HT-29 (cell line): ENCODE measurements around the gene EIF1B. TPM values are rescaled to one million over a fixed set of nuclear protein-coding genes. Genes with fewer than 3 reads are reported as not detected.

Source experiments
- DNase-seq: peaks from one replicate; pipeline ENCODE4 v3.0.0-alpha.2; 2015; ENCODE audit warnings: low spot score
- total RNA-seq: library from RNA; depleted of rRNA; stranded (reverse); fragments of >200 nt; shearing (Covaris generic); gene quantifications from 2 replicates; pipeline ENCODE4 v1.2.3, GENCODE V29; 2014

EIF1B gene
- total RNA-seq, 1 experiment from 2014 or later: 2.9 TPM

DNA sequence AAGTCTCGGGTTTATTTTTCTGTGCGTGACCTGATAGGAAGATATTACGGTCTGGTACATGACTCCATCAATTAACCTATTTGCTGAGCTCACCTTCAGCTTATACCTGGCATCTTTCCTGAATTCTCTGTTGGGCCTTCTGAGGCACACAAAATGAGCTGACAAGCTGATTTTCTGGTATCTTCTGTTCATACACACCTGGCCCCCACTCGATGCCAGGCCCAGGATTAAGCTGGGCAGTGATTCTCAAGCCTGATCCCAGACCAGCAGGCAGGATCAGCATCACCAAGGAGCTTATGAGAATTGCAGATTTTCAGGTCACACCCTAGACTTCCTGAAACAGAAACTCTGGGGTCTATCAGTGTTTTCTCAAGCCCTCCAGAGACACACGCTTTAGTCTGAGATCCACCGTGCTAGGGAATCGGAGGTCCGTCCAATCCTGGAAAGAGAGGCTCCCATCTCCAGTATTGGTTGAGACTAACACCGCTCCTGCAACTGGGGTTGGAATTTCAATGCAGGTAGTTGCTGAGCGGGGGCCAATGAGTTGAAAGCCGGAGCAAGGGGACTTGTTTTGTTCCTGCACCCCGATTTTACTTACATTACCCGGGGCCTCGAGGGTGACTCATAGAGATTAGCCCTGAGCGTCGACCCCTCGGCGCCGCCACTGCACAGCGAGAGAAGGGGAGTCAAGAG lies 636 bp upstream of the EIF1B start:
- no peak for DNase-seq

DNA sequence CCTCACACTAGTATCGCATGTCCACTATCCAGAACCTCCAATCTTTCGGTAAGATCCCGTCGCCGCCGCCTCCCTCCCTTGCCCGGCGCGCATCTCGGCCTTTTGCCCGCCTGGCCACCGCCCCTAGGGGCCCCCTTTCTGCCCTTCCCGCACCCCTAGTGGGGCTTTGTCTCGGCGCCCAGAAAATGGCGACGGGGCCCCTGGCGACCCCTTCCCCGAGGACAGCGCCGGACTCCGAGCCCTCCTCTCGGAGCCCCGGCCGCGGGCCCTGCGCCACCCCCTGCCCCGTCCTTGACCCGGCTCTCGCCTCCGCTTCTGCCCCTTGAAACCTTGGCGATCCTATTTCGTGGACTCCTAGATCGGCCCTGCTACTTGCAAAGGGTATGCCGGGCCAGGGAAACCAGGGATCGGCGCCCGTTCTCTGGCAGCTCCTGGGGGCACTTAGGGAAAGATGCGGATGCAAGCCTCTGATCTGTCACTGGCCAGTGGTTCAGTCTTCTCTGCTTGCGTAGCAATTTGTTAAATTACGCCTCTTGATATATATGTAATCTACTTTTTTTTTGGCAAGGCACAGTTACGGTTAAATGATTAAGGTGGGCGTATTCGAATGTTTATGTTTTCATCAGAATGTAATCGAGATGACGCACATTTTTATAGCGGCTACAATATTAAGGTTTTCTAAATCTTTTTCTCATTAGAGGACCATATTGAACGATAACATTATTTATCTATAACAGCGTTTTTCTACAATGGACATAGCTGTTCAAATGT lies 603 bp downstream of the EIF1B start:
- DNase-seq: peak; percentile 8

DNA sequence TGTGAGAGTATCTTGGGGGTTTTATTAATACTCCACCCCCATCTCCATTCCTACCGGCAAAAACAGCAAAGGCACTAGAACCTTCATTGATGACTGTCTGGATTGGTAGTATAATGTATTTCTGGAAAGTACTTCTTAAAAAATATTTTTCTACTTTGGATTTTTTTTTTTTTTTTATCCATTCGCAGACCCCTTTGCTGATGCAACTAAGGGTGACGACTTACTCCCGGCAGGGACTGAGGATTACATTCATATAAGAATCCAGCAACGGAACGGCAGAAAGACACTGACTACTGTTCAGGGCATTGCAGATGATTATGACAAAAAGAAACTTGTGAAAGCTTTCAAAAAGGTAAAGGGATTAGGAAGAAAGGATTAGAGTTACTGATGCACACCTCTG lies 1.2 kb downstream of the EIF1B start:
- DNase-seq: no peak

DNA sequence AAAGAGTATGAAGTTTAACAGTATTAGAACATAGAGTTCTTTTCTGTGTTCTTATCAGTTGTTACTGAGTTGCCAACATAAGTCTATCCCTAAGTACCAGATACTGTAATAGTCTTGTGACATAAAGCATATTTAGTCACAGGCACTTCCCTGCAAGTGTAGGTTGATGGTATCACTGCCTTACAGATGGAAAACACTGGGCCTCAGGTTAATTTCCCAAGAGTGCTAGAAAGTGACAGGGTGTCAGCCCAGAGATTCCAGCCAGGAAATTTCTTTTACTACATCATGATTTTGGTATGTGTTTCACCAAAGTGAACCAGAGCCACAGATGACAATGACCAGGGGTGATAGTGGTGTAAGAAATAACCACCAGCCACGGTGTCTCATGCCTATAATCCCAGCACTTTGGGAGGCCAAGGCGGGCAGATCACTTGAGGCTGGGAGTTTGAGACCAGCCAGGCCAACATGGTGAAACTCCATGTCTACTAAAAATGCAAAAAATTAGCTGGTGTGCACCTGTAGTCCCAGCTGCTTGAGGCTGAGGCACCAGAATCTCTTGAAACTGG lies 3.2 kb downstream of the EIF1B start:
- DNase-seq: no peak

- DNase-seq: peak; percentile 32
These were observed 4.7 kb downstream of the EIF1B start for GRCh38 chr3:40313975-40314860.

DNA sequence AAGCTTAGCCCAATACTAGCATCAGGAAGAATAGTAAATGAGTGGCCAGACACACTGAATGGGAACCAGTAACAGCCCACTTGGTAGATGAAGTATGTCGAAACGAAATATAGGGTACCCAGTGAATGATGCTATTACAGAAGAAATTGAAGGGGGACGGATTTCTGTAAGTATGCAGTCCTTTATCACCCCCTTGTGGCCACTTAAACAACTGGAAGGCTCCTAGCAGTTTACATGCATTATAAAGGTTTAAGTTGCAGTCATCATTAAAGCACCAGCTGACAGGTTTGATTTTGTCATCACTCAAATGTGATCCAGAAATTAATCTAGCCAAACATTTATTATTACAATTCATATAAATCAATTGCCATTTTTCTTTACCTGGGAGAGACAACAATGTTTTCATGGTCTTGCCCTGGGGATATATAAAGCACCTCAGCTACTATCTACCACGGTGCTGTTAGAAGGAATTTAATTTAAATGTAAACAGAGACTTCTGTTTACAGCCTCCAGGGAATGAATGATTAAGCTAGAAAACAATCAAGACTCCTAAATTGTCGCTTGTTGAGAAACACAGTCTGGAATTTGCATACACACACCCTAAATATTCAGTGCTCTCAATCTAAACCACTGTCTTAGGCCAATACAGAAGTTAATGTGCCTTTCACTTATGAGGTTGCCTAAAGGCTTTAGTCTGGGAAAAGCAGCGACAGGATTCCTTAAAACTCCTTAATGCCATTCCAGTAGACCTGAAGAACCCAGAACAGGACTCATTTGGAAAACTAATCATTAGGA lies 7.8 kb downstream of the EIF1B start:
- DNase-seq: peak; percentile 58

DNA sequence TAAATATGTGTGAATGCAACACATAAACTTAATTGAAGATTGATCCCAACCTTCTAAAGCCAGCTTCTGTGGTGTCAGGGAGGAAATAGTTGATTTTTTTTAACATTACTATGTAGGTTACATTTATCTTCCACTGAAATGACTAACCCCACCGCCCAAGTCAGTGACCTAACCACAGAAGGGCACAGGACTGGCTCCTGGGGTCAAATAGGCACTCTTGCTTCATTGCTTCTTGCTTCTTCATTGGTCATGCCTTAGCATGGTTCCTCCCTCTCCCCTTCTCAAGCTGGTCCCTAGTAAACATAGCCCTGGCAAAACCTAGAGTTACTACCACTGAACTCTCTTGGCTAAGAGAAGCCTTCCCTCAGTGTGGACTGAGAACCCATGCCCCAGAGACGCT lies 12.3 kb downstream of the EIF1B start:
- DNase-seq: no peak

DNA sequence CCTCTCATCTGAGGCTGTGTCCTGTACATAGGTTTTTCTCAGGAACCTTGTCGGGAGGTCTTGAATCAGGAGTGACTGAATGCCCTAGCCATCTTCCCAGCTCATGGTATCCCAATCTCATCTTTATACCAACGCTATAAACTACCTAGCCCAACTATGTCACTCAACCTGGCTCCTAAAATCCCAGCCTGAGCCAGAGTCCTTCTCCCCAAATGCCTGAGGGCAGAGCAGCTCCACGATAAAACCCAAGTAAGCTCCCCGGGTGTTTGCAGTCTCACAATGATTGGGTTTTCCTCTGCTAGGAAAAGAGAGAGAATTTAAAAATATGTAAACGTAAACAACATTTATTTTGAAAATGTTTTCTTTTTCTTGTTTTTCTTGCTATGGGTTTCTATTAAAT lies 14.4 kb downstream of the EIF1B start:
- DNase-seq: no peak

- no peak for DNase-seq
These were observed 15.1 kb downstream of the EIF1B start for GRCh38 chr3:40324621-40325020.

- no peak for DNase-seq
These were observed 16.0 kb downstream of the EIF1B start for GRCh38 chr3:40325465-40325864.

GRCh38 chr3:40328374-40328773 lies 18.9 kb downstream of the EIF1B start:
- DNase-seq: no peak

DNA sequence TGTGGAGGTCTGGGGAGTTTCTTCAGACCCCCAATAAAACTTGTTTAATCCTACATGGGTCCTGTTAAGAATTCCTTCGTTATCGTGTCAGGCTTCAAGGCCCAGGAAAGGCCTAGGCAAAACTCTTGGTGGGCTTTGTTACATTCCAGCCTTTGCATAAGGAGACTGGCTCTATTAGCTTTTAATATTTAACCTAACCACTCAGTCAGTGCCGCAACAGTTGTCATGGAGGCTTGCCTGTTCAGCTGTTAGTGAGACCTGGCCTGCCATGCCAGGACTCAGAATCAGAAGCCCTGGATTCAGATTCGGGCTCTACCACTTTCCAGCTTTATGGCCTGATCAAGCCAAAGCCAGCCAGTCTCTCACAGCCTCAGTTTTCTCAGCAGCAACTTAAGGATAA lies 19.6 kb downstream of the EIF1B start:
- no peak for DNase-seq

GRCh38 chr3:40332684-40333083 lies 23.2 kb downstream of the EIF1B start:
- no peak for DNase-seq

DNA sequence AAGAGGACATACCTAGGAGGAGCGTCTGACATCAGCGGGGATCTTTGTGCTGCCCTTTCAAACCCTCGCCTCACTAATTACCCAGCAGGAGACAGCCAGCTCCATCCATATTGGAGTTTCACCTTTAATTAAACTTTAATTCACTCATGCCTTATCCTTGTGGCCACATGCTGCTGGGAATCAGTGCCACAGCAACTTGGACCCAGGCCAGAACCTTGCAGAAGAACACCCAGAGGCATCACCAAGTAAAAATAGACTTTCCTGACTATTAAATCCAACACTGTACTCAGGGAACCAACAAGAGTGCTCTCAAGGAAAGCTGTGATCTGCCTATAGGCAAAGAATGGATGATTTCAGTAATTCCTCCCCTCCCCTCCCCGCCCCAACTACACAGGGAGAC lies 23.9 kb downstream of the EIF1B start:
- DNase-seq: no peak

- DNase-seq: no peak
These were observed 24.3 kb downstream of the EIF1B start for GRCh38 chr3:40333852-40334251.

- no peak for DNase-seq
These were observed 26.6 kb downstream of the EIF1B start for GRCh38 chr3:40336101-40336500.

GRCh38 chr3:40336511-40337135 lies 27.1 kb downstream of the EIF1B start:
- no peak for DNase-seq

GRCh38 chr3:40337136-40338108 lies 27.9 kb downstream of the EIF1B start:
- DNase-seq: no peak

DNA sequence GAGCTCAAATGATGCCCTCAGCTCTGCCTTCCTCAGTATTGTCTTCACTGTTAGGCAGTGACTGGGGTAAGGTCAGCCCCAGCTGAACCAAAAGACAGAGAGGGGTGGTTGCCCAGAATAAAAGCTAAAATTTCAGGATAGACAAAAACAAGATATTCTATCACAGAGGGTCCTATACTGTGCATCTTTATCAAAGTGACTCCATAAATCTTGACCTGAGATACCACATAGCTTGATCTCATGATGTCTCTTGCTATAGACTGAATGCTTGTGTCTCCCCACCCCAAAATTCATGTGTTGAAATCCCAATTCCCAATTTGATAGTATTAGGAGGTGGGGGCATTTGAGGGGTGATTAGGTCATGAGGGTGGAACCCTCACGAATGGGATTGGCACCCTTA lies 30.4 kb downstream of the EIF1B start:
- DNase-seq: no peak
